ENCODE results near the gene CHCHD2.
"Not testable (repeated sequence)": the region's sequence is repeated elsewhere in the genome, so short reads cannot be mapped to it uniquely, and the experiment has no call there.

The CHCHD2 gene

DNA sequence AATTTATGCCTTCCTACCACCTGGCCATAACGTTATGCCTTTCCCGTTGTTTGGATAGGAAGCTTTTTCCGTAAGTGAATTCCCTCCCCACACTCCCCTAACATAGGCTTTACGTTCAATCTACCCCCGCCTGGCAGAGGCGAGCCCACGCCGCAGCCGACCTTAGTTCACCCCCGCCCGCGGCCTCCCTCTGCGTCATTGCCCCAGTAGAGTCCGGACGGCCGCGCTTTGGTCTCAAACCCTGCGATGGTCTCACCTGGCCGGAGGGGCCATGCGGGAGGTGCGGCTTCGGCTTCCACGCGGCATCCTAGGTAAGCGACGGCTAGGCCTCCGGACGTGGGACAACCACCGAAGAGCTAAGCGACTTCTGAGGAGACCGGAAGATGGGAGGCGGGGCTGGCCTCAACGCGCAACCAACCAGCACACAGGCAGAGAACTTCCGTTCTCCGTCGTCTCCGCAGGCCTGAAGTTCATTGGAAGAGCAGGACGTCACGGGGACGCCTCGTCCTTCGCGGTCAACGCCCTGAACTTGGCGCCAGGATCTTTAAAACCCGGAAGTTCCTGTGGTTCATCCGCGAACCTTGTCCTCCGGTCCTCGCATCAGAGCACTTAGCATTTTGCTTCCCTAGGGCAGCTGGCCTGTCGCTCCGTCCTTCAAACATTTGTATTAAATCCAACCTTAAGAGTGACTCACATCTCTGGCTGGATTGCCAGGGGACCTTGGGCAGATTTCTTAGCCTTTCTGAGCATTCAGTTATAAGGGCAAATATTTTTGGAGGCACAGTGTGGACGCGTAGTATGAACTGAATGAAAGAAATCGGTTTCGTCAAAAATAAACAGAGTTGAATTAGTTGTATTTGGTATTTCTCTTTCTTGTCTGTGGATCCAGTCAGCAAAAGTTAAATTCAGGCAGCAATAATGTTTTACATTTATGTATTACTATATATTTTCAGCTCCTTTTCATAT, at the start of gene CHCHD2:
Gene CHCHD2, minus strand, starts transcription at position 369 of the 966 bp plus-strand sequence. Its CDS starts 63 bp downstream, at position 306.
- peak; percentile 96 for DNase-seq (ENCODE audit: low read depth in 2 of 2)

- DNase-seq (ENCODE audit: low read depth in 2 of 2), result not testable (repeated sequence)
These were observed 24.8 kb upstream of the CHCHD2 start for GRCh38 chr7:56131062-56131461.

DNA sequence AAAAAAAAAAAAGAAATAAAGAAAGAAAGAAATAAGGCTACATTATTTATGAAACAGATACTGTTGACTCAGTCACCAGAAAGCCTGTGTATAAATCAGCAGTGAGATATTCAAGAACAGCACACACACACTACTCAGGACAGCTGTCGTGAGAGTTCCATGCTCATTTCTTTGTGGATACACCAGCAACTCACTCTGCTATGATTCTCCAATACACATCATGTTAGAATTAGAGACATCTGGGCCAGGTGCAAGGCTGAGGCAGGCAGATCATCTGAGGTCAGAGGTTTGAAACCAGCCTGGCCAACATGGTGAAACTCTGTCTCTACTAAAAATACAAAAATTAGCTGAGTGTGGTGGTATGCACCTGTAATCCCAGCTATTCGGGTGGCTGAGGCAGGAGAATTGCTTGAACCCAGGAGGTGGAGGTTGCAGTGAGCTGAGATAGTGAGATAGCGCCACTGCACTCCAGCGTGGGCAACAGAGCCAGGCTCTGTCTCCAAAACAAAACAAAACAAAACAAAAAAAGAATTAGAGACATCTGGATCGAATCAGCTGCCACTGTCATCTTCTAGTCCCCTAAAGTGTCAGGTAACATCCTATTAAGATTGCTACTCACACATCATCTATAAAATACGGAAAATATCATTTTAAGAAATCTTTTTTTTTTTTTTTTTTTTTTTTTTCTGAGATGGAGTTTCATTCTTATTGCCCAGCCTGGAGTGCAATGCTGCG, 21.1 kb upstream of the CHCHD2 start:
- DNase-seq (ENCODE audit: low read depth in 2 of 2), result no peak

GRCh38 chr7:56125831-56126230, 19.6 kb upstream of the CHCHD2 start:
- DNase-seq (ENCODE audit: low read depth in 2 of 2), result no peak

DNA sequence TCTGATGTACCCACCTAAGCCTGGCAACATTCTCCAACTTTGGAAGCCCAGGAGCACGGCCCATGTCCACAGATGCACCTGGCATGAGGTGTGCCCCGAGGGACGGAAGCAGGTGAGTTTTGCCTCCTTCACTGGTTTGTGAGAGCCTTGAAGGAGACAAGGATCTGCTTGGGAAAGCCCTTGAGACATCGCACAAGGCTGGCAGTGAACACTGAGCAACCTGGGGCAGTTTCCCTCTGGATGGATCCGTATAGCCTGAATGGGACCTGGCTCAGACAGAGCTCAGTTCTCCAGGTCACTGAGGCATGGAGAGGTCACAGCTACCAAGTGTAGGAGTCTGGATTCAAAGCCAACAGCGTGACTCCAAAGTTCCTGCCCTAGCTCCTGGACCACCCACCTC, 18.7 kb upstream of the CHCHD2 start:
- DNase-seq (ENCODE audit: low read depth in 2 of 2), result no peak

- no peak for DNase-seq (ENCODE audit: low read depth in 2 of 2)
These were observed 15.2 kb upstream of the CHCHD2 start for GRCh38 chr7:56121440-56121839.

GRCh38 chr7:56115852-56116538, 9.7 kb upstream of the CHCHD2 start, which contains the start of gene NUPR2:
Gene NUPR2, minus strand, starts transcription at chr7:56116417. Its CDS starts 103 bp downstream, at chr7:56116314.
- DNase-seq (ENCODE audit: low read depth in 2 of 2), result no peak

GRCh38 chr7:56112244-56112643, 6.0 kb upstream of the CHCHD2 start:
- DNase-seq (ENCODE audit: low read depth in 2 of 2), result not testable (repeated sequence)

DNA sequence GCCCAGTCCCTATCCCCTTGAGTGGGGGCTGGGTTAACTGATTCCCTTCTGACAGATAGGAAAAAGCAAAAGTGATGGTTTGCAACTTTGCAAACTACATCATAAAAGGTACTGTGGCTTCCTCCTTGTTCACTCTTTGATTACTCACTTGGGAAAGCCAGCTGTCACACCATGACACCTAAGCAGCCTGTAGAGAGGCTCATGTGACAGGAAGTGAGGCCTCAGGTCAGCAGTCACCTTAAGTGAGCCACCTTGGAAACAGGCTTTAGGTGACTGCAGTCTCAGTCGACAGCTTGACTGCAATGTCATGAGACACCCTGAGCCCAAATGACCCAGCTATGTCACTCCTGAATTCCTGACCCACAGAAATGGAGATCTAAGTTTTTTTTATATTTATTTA, 4.3 kb upstream of the CHCHD2 start:
- DNase-seq (ENCODE audit: low read depth in 2 of 2), result no peak

DNA sequence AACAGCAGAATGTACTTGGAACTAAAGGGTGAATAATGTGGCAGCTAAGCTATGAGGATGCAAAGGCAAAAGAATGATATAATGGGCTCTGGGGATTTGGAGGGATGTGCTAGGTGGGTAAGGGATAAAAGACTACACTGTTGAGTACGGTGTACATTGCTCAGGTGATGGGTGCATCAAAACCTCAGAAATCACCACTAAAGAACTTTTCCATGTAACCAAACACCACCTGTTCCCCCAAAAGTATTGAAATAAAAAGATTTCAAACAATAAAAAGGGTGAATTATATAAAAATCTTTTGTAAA, 1.6 kb upstream of the CHCHD2 start:
- DNase-seq (ENCODE audit: low read depth in 2 of 2), result no peak

- peak in 1 of 2 experiments; percentile 17 for DNase-seq (ENCODE audit: low read depth in 2 of 2)
These were observed 768 bp downstream of the CHCHD2 start for GRCh38 chr7:56105508-56105907.

GRCh38 chr7:56104138-56104537, 2.1 kb downstream of the CHCHD2 start:
- DNase-seq (ENCODE audit: low read depth in 2 of 2), result not testable (repeated sequence)

DNA sequence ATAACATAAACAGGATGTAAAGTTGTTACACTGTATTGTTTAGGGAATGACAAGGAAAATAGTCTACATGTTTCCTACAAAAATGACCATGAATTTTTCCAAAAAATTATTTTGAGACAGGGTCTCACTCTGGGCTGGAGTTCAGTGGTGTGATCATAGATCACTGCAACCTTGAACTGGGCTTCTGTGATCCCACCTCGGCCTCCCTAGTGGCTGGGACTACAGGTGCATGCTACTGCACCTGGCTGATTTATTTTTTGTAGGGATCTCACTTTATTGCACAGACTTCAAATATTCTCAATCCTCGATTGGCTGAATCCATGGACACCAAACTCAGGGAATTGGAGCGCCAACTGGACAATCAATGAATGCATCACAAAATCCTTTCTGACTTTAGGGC, 6.6 kb downstream of the CHCHD2 start:
- DNase-seq (ENCODE audit: low read depth in 2 of 2), result no peak

- not testable (repeated sequence) for DNase-seq (ENCODE audit: low read depth in 2 of 2)
These were observed 7.9 kb downstream of the CHCHD2 start for GRCh38 chr7:56098187-56099008.

- peak; percentile 79 to 80 for DNase-seq (ENCODE audit: low read depth in 2 of 2)
These were observed 8.6 kb downstream of the CHCHD2 start for GRCh38 chr7:56097700-56098099.

GRCh38 chr7:56092789-56093531, 13.3 kb downstream of the CHCHD2 start, which contains the start of gene PHKG1:
Gene PHKG1, minus strand, starts transcription at chr7:56092952. Its CDS starts 4,011 bp downstream, at chr7:56088941.
- peak; percentile 32 to 42 for DNase-seq (ENCODE audit: low read depth in 2 of 2)

DNA sequence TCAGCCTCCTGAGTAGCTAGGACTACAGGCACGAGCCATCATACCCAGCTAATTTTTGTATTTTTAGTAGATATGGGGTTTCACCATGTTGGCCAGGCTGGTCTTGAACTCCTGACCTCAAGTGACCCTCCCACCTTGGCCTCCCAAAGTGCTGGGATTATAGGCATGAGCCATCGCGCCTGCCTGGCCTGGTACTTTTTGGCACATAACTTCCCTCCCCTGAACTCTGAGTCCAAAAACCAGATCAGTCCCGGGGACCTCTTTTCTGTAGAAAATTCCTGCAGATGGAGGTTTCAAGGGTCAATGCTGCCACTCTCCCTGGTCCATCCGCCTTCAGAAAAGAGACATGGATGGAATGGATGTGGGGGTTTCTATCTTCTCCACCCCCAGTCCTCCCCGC, 13.9 kb downstream of the CHCHD2 start:
- DNase-seq (ENCODE audit: low read depth in 2 of 2), result not testable (repeated sequence)

DNA sequence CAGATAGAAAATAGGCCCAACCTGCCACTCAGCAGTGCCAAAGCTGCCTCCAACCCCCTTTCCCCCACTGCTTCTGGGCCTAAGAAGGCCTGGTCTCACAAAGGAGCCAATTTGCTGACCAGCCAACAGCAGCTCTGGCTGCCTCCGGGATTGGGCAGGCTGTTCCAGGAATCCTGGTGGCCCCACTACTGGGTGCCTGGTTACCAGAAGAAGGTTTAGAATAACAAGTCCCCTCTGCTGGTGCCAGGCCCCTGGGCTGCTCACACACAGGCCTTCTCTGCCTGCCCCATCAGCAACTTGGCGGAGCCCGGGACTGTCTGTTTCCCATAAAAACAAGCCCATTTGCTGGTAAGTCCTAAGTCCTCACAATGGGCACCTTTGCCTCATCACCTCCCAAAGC, 14.7 kb downstream of the CHCHD2 start:
- no peak for DNase-seq (ENCODE audit: low read depth in 2 of 2)

- DNase-seq (ENCODE audit: low read depth in 2 of 2), result no peak
These were observed 18.8 kb downstream of the CHCHD2 start for GRCh38 chr7:56087445-56087844.

- no peak for DNase-seq (ENCODE audit: low read depth in 2 of 2)
These were observed 19.5 kb downstream of the CHCHD2 start for GRCh38 chr7:56086761-56087160.

All from fibroblast of skin of left quadriceps (primary cell).